GM18873 (cell line): ENCODE measurements around the gene RALGAPA2.
"Not testable (repeated sequence)": the region's sequence is repeated elsewhere in the genome, so short reads cannot be mapped to it uniquely, and the experiment has no call there.

Experiments used
- ATAC-seq: cut with Tn5 transposase; IDR thresholded peaks from one replicate; pipeline ENCODE4 v1.9.1; 2021; ENCODE audit warnings: mild to moderate bottlenecking, moderate library complexity, moderate number of reproducible peaks; ENCODE audit not compliant: unreplicated experiment, low FRiP score

Gene RALGAPA2

GRCh38 chr20:20548527-20549266, 163.7 kb downstream of the RALGAPA2 start:
- ATAC-seq: no peak

GRCh38 chr20:20547876-20548266, 164.6 kb downstream of the RALGAPA2 start:
- no peak for ATAC-seq

GRCh38 chr20:20547221-20547875, 165.1 kb downstream of the RALGAPA2 start:
- no peak for ATAC-seq

- no peak for ATAC-seq
Measured at GRCh38 chr20:20546402-20546801, 166.0 kb downstream of the RALGAPA2 start.

- not testable (repeated sequence) for ATAC-seq
Measured at GRCh38 chr20:20543348-20543747, 169.1 kb downstream of the RALGAPA2 start.

GRCh38 chr20:20536240-20536933, 176.1 kb downstream of the RALGAPA2 start:
- no peak for ATAC-seq

DNA sequence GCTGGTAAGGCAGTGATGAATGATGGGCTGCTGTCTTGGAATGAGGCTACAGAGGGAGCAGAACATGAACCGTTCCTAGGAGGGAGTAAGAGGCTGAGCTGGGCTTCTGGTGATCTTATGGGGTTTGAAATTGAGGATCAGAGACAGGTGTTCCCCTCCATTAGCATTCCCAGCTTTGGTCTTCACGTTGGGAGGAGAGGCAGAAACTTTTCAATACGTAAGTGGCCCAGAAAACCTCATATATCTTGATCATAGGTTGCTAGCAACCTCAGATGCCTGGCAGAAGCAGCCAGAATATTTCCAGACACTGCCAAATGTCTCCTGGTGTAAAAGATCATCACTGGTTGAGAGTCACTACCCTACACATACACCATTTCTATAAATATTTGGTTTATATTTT, 177.4 kb downstream of the RALGAPA2 start:
- no peak for ATAC-seq

DNA sequence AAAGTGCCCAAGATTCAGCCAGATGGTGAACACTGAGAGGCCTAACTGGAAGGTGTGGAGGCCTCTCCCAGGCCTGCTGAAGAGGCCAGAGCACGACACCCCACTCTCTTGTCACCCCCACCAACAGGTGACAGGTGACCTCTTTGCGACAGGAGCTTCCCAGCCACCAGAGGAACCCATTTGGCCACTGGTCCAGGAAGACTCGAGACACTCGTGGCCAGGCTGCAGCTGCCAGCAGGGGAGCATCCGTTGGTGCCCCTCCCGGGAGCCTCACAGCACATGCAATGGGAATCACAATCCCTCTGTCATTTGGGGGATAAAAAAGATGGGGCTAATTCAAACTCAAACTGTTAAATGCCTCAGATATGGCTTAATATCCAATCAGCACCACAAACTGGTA, 181.2 kb downstream of the RALGAPA2 start:
- ATAC-seq: no peak

GRCh38 chr20:20530428-20531151, 181.9 kb downstream of the RALGAPA2 start:
- no peak for ATAC-seq

GRCh38 chr20:20529597-20529996, 182.8 kb downstream of the RALGAPA2 start:
- no peak for ATAC-seq

- ATAC-seq: no peak
Measured at GRCh38 chr20:20528861-20529260, 183.6 kb downstream of the RALGAPA2 start.

DNA sequence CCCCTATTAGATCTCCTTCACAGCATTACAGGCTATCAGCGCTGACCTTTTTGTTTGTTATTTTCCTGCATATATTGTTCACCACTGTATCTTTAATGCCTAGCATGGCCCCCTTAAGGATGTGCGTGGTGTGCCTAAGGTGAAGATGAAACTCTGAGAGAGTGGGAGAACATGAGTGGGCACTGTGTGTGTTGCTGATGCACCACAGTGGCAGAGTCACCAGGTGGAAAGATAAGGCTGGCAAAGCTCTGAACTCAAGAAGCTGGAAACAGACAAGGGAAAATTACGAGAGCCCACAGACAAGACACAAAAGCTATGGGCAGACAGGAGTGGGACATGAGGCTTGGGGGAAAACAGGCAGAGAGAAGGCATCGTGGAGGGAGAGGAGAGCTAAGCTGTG, 184.8 kb downstream of the RALGAPA2 start:
- ATAC-seq: no peak

DNA sequence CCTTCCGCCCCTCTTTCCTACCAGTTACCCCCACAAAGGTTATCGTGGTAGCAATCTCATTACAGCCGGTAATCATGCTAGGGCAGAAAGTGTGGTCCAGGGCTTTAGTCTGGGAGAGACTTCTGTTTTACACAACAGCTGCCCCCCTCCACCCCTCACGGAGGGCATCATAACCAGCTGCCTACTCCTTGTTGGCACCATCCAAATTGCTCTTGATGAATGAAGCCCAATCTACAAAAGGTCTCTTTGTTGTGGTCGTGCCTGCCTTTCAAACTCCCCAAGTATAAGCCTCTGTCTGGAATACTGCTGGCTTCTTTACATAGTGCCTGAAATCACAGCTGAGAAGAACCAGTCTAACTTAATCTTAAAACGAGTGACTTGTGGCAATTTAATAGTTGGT, 186.7 kb downstream of the RALGAPA2 start:
- no peak for ATAC-seq

DNA sequence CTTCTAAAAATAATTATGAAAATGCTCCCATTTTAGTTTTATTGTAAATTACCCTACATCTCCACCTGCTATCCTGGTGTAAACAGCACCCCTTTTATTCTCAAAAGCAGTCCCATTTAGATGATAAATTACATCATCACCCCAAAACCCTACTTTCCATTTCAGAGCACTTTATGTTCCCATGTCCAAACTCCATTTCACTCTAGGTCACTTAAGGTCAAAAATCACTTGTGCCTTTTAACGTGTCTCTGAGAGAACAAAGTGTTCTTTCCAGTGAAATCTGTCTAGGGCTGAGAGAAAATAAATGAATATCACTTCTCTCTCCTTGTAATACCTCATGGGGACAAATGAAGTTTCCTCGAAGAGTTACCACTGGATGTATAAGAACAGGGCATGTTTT, 187.2 kb downstream of the RALGAPA2 start:
- no peak for ATAC-seq

GRCh38 chr20:20524756-20525155, 187.7 kb downstream of the RALGAPA2 start:
- no peak for ATAC-seq

DNA sequence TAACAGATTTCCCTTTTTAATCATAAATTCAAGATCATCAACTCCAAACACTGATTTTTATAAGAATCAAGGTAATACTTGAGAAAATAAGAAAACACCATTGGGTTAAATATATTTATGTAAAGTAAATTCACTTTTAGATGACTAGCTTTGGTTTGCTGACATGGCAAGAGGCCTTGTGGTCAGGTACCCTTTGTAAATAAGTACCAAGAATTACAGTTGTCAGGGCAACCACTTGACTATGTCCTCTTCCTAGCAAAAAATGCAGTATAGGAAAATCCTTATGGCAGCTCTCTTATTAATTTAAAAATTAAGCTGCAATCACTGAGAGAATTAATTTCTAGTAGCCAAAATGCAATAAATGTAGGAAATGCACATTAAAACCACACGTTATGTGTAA, 190.7 kb downstream of the RALGAPA2 start:
- no peak for ATAC-seq

- ATAC-seq: no peak
Measured at GRCh38 chr20:20520776-20521175, 191.7 kb downstream of the RALGAPA2 start.

- ATAC-seq: no peak
Measured at GRCh38 chr20:20519269-20519668, 193.2 kb downstream of the RALGAPA2 start.

GRCh38 chr20:20518263-20518662, 194.2 kb downstream of the RALGAPA2 start:
- ATAC-seq: no peak

- ATAC-seq: no peak
Measured at GRCh38 chr20:20517296-20517695, 195.1 kb downstream of the RALGAPA2 start.

DNA sequence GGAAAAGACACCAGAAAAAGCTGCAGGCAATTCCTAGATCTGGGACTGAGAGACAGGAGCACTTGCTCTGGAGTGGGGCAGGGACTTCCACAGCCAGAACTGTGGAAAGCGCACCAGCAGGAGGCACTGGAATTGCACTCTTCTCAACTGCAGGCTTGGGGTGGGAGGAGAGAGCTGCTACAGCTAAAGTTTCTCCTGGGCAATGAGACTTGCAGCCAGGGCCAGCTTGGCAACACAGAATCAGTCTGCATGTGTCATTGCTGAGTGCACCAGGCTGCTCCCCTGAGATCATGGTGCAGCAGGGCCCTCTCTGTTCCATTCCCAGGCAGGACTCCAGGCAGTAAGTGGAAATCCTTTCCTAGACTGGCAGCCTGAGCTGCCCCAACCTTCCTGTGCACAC, 198.7 kb downstream of the RALGAPA2 start:
- no peak for ATAC-seq
